Esophagus (tissue), 2 donors: ENCODE measurements around the gene PTPRU. TPM values are rescaled to one million over a fixed set of nuclear protein-coding genes. Genes with fewer than 3 reads are reported as not detected.
"Not testable (repeated sequence)": the region's sequence is repeated elsewhere in the genome, so short reads cannot be mapped to it uniquely, and the experiment has no call there.

Experiments
- H3K27ac ChIP-seq, 2 donors: one replicate each; pipeline ENCODE4 v1.5.1; 2013; ENCODE audit warnings: low read depth in 2 of 2, mild to moderate bottlenecking in 2 of 2, inconsistent platforms in 1 of 2, low read length in 1 of 2, moderate library complexity in 1 of 2
- H3K27me3 ChIP-seq, 2 donors: one replicate each; pipeline ENCODE4 v1.6.1; 2013; ENCODE audit warnings: low read length in 2 of 2, control low read depth in 1 of 2, mild to moderate bottlenecking in 1 of 2; ENCODE audit not compliant: insufficient read depth in 2 of 2, control insufficient read depth in 1 of 2
- H3K36me3 ChIP-seq, 2 donors: one replicate each; pipeline ENCODE4 v1.6.1; 2013; ENCODE audit warnings: low read length in 1 of 2; ENCODE audit not compliant: control insufficient read depth in 2 of 2, insufficient read depth in 2 of 2
- H3K4me1 ChIP-seq, 2 donors: one replicate each; pipeline ENCODE4 v1.6.1; 2013; ENCODE audit warnings: low read length in 1 of 2; ENCODE audit not compliant: control insufficient read depth in 2 of 2, insufficient read depth in 2 of 2
- H3K4me3 ChIP-seq, 2 donors: one replicate each; pipeline ENCODE4 v1.5.1; 2013; ENCODE audit warnings: low read length in 2 of 2, mild to moderate bottlenecking in 2 of 2, low read depth in 1 of 2, moderate library complexity in 1 of 2
- H3K9me3 ChIP-seq, 2 donors: one replicate each; pipeline ENCODE4 v1.6.1; 2013; ENCODE audit warnings: mild to moderate bottlenecking in 2 of 2, low read depth in 1 of 2, low read length in 1 of 2, moderate library complexity in 1 of 2; ENCODE audit not compliant: control insufficient read depth in 2 of 2, insufficient read depth in 1 of 2
- WGBS, 2 donors: extraction: QIAGEN DNeasy Blood & Tissue Kit; methylation state at CpG; one replicate each; pipeline ENCODE4 v1.1.7; 2013; 5-methylcytosine and 5-hydroxymethylcytosine counted together
- polyA plus RNA-seq, 2 donors: library from polyadenylated mRNA; stranded (reverse); fragments of 200-250 nt; gene quantifications; one replicate each; pipeline ENCODE4 v1.2.3, GENCODE V29; 2013
- donor health status: healthy with polysubstance abuse.
- donor health status: Bipolar disorder and iron deficiency.

PTPRU gene
- polyA plus RNA-seq, 2 donors = 3.7 to 4.0 TPM

- 80 to 84% methylated on average over 3 of the region's 3 CpGs for WGBS, 2 donors
- Histone ChIP-seq H3K27ac (no peak overlapping the region), H3K9me3 (no peaks in the 10 kb centered on the region), H3K27me3 (peaks cover 0 to 4% of the 10 kb centered on the region in 2 donors), H3K4me1 (peaks cover 2 to 8% of the 10 kb centered on the region in 2 donors), H3K4me3 (no peak overlapping the region), H3K36me3 (no peaks in the 10 kb centered on the region)
These were observed 3.9 kb upstream of the PTPRU start for GRCh38 chr1:29232387-29232786.

DNA sequence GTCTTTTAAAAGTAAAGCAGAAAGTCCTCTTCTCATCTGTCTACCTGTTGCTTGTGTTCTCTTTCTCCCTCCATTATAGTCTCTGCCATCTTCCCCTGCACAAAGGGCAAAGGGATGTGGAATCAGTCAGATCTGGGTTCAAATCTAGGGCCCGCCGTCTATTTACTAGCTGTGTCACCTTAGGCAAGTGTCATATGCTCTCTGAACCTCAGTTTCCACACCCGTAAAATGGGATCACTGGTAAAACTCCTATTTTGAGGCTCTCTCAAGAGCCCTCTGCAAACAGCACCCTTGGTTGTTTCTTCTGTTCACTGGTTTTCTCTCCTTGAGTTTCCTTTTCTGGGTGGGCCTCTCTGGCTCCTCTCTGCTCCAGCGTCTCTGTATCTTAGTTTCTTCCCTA is 2.6 kb upstream of the PTPRU start:
- Histone ChIP-seq H3K36me3 (no peaks in the 10 kb centered on the region), H3K4me3 (no peak overlapping the region), H3K27ac (no peak overlapping the region), H3K4me1 (peaks cover 2 to 16% of the 10 kb centered on the region in 2 donors), H3K27me3 (peaks cover 0 to 4% of the 10 kb centered on the region in 2 donors), H3K9me3 (no peaks in the 10 kb centered on the region)
- WGBS, 2 donors = 85 to 89% methylated on average over 4 of the region's 4 CpGs

DNA sequence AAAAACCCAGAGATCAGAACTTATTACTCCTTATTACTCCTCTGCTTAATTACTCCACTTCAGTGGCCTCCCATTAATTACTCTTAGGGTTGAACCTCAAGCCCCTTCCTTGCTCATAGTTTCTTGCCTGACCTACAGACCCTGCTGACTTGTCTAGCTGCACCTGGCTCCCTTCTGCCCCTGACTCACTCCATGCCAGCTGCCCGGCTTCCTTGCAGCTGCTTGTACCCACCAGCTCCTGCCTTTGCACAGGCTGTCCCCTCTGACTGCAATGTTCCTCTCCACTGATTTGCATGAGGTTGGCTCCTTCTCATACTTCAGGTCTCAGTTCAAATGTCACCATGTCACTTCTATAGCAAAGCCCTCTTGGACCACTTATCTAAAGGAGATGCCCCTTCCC is 1.9 kb upstream of the PTPRU start:
- Histone ChIP-seq H3K4me1 (peaks cover 2 to 20% of the 10 kb centered on the region in 2 donors), H3K4me3 (no peak overlapping the region), H3K9me3 (no peaks in the 10 kb centered on the region), H3K27me3 (peaks cover 0 to 4% of the 10 kb centered on the region in 2 donors), H3K36me3 (no peaks in the 10 kb centered on the region), H3K27ac (no peak overlapping the region)
- 77 to 88% methylated on average over 1 of the region's 1 CpG for WGBS, 2 donors

GRCh38 chr1:29234881-29235280 is 1.4 kb upstream of the PTPRU start:
- H3K27ac ChIP-seq, H3K4me3 ChIP-seq, H3K36me3 ChIP-seq, H3K9me3 ChIP-seq, H3K27me3 ChIP-seq: not testable (repeated sequence)
- H3K4me1 ChIP-seq = peaks cover 2 to 20% of the 10 kb centered on the region in 2 donors
- WGBS, 2 donors = 87 to 90% methylated on average over 9 of the region's 9 CpGs

GRCh38 chr1:29236712-29237128 is 398 bp downstream of the PTPRU start:
- Histone ChIP-seq H3K9me3 (no peaks in the 10 kb centered on the region), H3K4me1 (peaks cover 0 to 20% of the 10 kb centered on the region in 2 donors), H3K27ac (peak overlapping the region in 1 of 2 donors; percentile 24), H3K4me3 (peak overlapping the region; percentile 57 to 64), H3K27me3 (peaks cover 0 to 4% of the 10 kb centered on the region in 2 donors), H3K36me3 (no peaks in the 10 kb centered on the region)
- WGBS, 2 donors = 1 to 2% methylated on average over 30 of the region's 30 CpGs

DNA sequence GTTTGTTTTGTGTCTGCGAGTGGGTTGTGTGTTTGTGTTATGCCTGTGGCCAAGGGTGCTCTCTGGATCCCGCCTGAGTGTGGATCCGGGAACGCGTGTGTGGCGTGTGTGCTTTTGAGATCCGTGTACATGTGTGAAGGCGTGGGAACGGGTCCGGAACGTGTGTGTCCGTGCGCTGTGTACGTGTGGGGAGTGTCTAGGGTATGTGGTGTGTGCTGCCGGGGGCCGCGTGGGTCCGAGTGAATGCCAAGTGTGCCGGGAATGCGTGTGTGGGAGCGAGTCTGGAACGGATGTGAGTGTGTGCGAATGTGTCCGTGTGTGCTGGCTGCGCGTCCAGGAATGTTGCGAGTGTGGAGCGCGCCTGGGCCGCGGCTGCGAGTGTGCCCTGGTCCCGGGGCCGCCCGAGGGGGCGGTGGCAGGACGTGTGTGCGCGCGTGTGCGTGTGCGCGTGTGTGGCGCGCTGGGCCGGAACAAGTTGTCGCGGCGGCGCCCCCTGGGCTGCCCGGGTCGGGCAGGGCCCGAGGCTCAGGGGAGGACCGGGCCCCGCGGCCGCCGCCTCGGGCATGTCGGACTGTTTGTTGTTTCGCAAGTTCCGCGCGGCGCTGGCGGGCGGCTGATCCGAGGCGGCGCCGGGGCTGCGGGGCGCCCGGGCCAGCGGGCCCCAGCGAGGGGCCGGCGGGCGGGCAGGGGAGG is 953 bp downstream of the PTPRU start:
- peak overlapping the region in 1 of 2 donors; percentile 62 for H3K27ac ChIP-seq
- no peaks in the 10 kb centered on the region for H3K36me3 ChIP-seq
- H3K9me3 ChIP-seq = no peaks in the 10 kb centered on the region
- H3K4me3 ChIP-seq = peak overlapping the region; percentile 57 to 64
- peaks cover 0 to 4% of the 10 kb centered on the region in 2 donors for H3K27me3 ChIP-seq
- WGBS, 2 donors = 1% methylated on average over 65 to 79 of the region's 79 CpGs
- peaks cover 0 to 20% of the 10 kb centered on the region in 2 donors for H3K4me1 ChIP-seq

GRCh38 chr1:29237852-29238619 is 1.7 kb downstream of the PTPRU start:
- Histone ChIP-seq H3K27ac (peak overlapping the region; percentile 21 to 62), H3K36me3 (no peaks in the 10 kb centered on the region), H3K27me3 (peaks cover 0 to 4% of the 10 kb centered on the region in 2 donors), H3K4me3 (peak overlapping the region; percentile 45 to 64), H3K9me3 (no peaks in the 10 kb centered on the region), H3K4me1 (peaks cover 0 to 20% of the 10 kb centered on the region in 2 donors)
- WGBS, 2 donors = 2 to 3% methylated on average over 80 to 93 of the region's 93 CpGs

DNA sequence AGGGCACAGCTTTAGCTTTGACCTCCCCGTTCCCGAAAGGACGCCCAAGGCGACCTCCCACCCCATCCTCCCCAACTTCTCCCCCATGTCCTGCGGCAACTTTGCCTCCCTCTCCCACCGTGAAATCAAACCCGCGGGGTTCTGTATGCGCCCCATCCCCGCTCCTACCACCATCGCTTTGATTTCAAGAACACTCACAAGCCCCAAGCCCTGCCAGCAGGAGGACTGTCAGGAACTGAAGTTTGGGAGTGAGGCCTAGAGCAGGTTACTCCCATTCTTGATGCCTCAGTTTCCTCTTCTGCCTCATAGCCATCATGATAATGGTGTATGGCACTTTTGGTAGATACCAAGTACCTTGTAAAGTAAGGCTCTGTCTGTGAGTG is 2.3 kb downstream of the PTPRU start:
- no peak overlapping the region for H3K4me3 ChIP-seq
- H3K9me3 ChIP-seq = no peaks in the 10 kb centered on the region
- no peaks in the 10 kb centered on the region for H3K36me3 ChIP-seq
- 50 to 52% methylated on average over 11 of the region's 11 CpGs for WGBS, 2 donors
- peaks cover 0 to 20% of the 10 kb centered on the region in 2 donors for H3K4me1 ChIP-seq
- H3K27me3 ChIP-seq = peaks cover 0 to 4% of the 10 kb centered on the region in 2 donors
- peak overlapping the region; percentile 21 to 29 for H3K27ac ChIP-seq

GRCh38 chr1:29239142-29239541 is 2.8 kb downstream of the PTPRU start:
- H3K4me3 ChIP-seq = no peak overlapping the region

More at GRCh38 chr1:29239142-29239541, 2.8 kb downstream of the PTPRU start:
- no peaks in the 10 kb centered on the region for H3K9me3 ChIP-seq
- H3K36me3 ChIP-seq = no peaks in the 10 kb centered on the region
- peak overlapping the region; percentile 28 to 29 for H3K27ac ChIP-seq
- peaks cover 0 to 20% of the 10 kb centered on the region in 2 donors for H3K4me1 ChIP-seq
- peaks cover 0 to 4% of the 10 kb centered on the region in 2 donors for H3K27me3 ChIP-seq
- WGBS, 2 donors = 48 to 58% methylated on average over 7 of the region's 7 CpGs
